GM12878 (cell line): ENCODE measurements around the gene C14orf93. TPM values are rescaled to one million over a fixed set of nuclear protein-coding genes. Genes with fewer than 3 reads are reported as not detected.

ENCODE experiments used
- ATAC-seq: fragments of 200-7000 bp; cut with Tn5 transposase; 3 replicates; pipeline ENCODE4 v1.9.1; 2020; ENCODE audit warnings: mild to moderate bottlenecking, moderate library complexity
- BruUV-seq: library from RNA; stranded (reverse); fragments of 400-500 nt; replicated peaks from 2 replicates; lab custom pipeline; 2021; lab: Mats Ljungman, UMichigan
- CTCF ChIA-PET: fragments of 300-600 bp; sonication (Branson Sonifier 250); formaldehyde crosslinking; extraction: SDS; loops from one replicate; lab custom pipeline; 2021; ENCODE audit warnings: inconsistent platforms; lab: Yijun Ruan, JAX
- POLR2A ChIA-PET: fragments of 350-600 bp; formaldehyde crosslinking; extraction: SDS; loops from one replicate; lab custom pipeline; 2021; ENCODE audit warnings: inconsistent platforms; lab: Charles Lee
- RAD21 ChIA-PET: fragments of 300-600 bp; sonication (Branson Sonifier 250); formaldehyde crosslinking; loops from one replicate; lab custom pipeline; 2023; ENCODE audit warnings: antibody characterized with exemption; ENCODE audit not compliant: unreplicated experiment; lab: Charles Lee
- SMC1A ChIA-PET: fragments of 300-600 bp; sonication (Branson Sonifier 250); formaldehyde crosslinking; loops from one replicate; lab custom pipeline; 2023; ENCODE audit not compliant: unreplicated experiment, uncharacterized antibody; lab: Charles Lee
- DNase-seq: peaks from one replicate; pipeline ENCODE4 v3.0.0-alpha.2; 2011; ENCODE audit warnings: low read depth, low spot score
- FAIRE-seq: peaks from 3 replicates; lab custom pipeline; 2011; peaks lifted over from hg19 to GRCh38; lab: Jason Lieb, UNC
- H2AFZ ChIP-seq: 2 replicates; pipeline ENCODE4 v1.6.0; 2011; ENCODE audit warnings: low read depth, low read length, control low read depth; ENCODE audit not compliant: control insufficient read depth
- H3K27ac ChIP-seq: 2 replicates; pipeline ENCODE4 v1.5.1; 2011; ENCODE audit warnings: control low read depth; ENCODE audit not compliant: control insufficient read depth, insufficient read depth
- H3K27me3 ChIP-seq, 2 experiments: replicated peaks in 1 of 2; 2 replicates each; pipeline versions ENCODE4 v1.6.0 to v1.6.1; 2011; ENCODE audit warnings: low read length in 1 of 2; ENCODE audit not compliant: control insufficient read depth in 2 of 2, insufficient read depth in 2 of 2
- H3K36me3 ChIP-seq, 2 experiments: 2 replicates each; pipeline ENCODE4 v1.5.1; 2011; ENCODE audit warnings: low read length in 1 of 2; ENCODE audit not compliant: control insufficient read depth in 2 of 2, insufficient read depth in 2 of 2
- H3K4me1 ChIP-seq: 2 replicates; pipeline ENCODE4 v1.6.1; 2011; ENCODE audit warnings: mild to moderate bottlenecking, low read length, moderate library complexity, mixed read lengths; ENCODE audit not compliant: control insufficient read depth, insufficient read depth
- H3K4me2 ChIP-seq: 2 replicates; pipeline ENCODE4 v1.6.0; 2011; ENCODE audit warnings: control low read depth; ENCODE audit not compliant: control insufficient read depth, insufficient read depth
- H3K4me3 ChIP-seq: fragments of 200-600 bp; sonication (generic); 2 replicates; pipeline ENCODE4 v1.5.1; 2016
- H3K79me2 ChIP-seq: 2 replicates; pipeline ENCODE4 v1.6.0; 2011; ENCODE audit warnings: low read length; ENCODE audit not compliant: control insufficient read depth, insufficient read depth
- H3K9ac ChIP-seq: 2 replicates; pipeline ENCODE4 v1.8.0; 2011; ENCODE audit warnings: low read length, control low read depth, mixed read lengths; ENCODE audit not compliant: control insufficient read depth, insufficient read depth
- H3K9me3 ChIP-seq: replicated peaks from 3 replicates; pipeline ENCODE4 v1.5.1; 2011; ENCODE audit warnings: mild to moderate bottlenecking, low read length; ENCODE audit not compliant: control insufficient read depth, insufficient read depth
- H4K20me1 ChIP-seq: 2 replicates; pipeline ENCODE4 v1.6.0; 2011; ENCODE audit not compliant: control insufficient read depth, insufficient read depth
- ATF7 ChIP-seq: fragments of 450-650 bp; IDR thresholded peaks from 2 replicates; pipeline ENCODE4 v1.6.1; 2016; ENCODE audit warnings: low read depth, mild to moderate bottlenecking
- BCL11A ChIP-seq: IDR thresholded peaks from 2 replicates; pipeline ENCODE4 v1.6.1; 2011; ENCODE audit warnings: low read depth, low read length
- CEBPB ChIP-seq, 2 experiments: fragments of 150-350 bp in 1 of 2; IDR thresholded peaks; 2 replicates each; pipeline ENCODE4 v1.6.1; 2012 to 2014; ENCODE audit warnings: low read depth in 2 of 2, low read length in 2 of 2, borderline replicate concordance in 1 of 2, inconsistent platforms in 1 of 2
- CHD2 ChIP-seq: IDR thresholded peaks from 2 replicates; pipeline ENCODE4 v1.6.1; 2011; ENCODE audit warnings: low read depth, low read length, improper control_type of control experiment, borderline replicate concordance
- E4F1 ChIP-seq: fragments of 450-650 bp; IDR thresholded peaks from 2 replicates; pipeline ENCODE4 v1.6.1; 2018; ENCODE audit warnings: borderline replicate concordance, mild to moderate bottlenecking; ENCODE audit not compliant: partially characterized antibody
- HCFC1 ChIP-seq: fragments of 150-350 bp; IDR thresholded peaks from 2 replicates; pipeline ENCODE4 v1.6.1; 2014; ENCODE audit warnings: low read length
- IKZF1 ChIP-seq: fragments of 450-650 bp; conservative IDR thresholded peaks from 2 replicates; pipeline ENCODE4 v1.6.1; 2017; ENCODE audit warnings: antibody characterized with exemption, mild to moderate bottlenecking
- JUNB ChIP-seq: IDR thresholded peaks from 2 replicates; pipeline ENCODE4 v1.6.1; 2016; ENCODE audit warnings: antibody characterized with exemption, mild to moderate bottlenecking
- NKRF ChIP-seq: fragments of 450-650 bp; conservative IDR thresholded peaks from 2 replicates; pipeline ENCODE4 v1.6.1; 2017; ENCODE audit warnings: mild to moderate bottlenecking, moderate library complexity
- RAD21 ChIP-seq: IDR thresholded peaks from 2 replicates; pipeline ENCODE4 v1.6.1; 2011; ENCODE audit warnings: mild to moderate bottlenecking, low read depth, low read length, moderate library complexity; ENCODE audit not compliant: insufficient read depth
- RBBP5 ChIP-seq: fragments of 200-600 bp; sonication (generic); conservative IDR thresholded peaks from 2 replicates; pipeline ENCODE4 v1.6.1; 2016
- RCOR1 ChIP-seq: conservative IDR thresholded peaks from 2 replicates; pipeline ENCODE4 v1.6.1; 2012; ENCODE audit warnings: low read depth, low read length, improper control_type of control experiment
- SMAD5 ChIP-seq: IDR thresholded peaks from 2 replicates; pipeline ENCODE4 v1.6.1; 2016; ENCODE audit warnings: antibody characterized with exemption, low read depth
- SRF ChIP-seq, 2 experiments: IDR thresholded peaks; 2 replicates each; pipeline ENCODE4 v1.6.1; 2011; ENCODE audit warnings: low read depth in 2 of 2, low read length in 2 of 2, mild to moderate bottlenecking in 1 of 2, moderate library complexity in 1 of 2
- SUZ12 ChIP-seq: fragments of 200-600 bp; sonication (generic); IDR thresholded peaks from one replicate; pipeline ENCODE4 v1.6.1; 2018; ENCODE audit warnings: antibody characterized with exemption, mild to moderate bottlenecking; ENCODE audit not compliant: unreplicated experiment
- YY1 ChIP-seq: IDR thresholded peaks from 2 replicates; pipeline ENCODE4 v1.6.1; 2011; ENCODE audit warnings: low read depth, mild to moderate bottlenecking, low read length
- ZBTB11 ChIP-seq: fragments of 450-650 bp; formaldehyde crosslinking; IDR thresholded peaks from 2 replicates; pipeline ENCODE4 v1.5.0; 2022; ENCODE audit warnings: mild to moderate bottlenecking, missing genetic modification characterization
- WGBS: methylation state at CpG from one replicate; pipeline ENCODE4 v1.1.6; 2016; ENCODE audit warnings: low lambda C conversion rate; ENCODE audit not compliant: insufficient replicate concordance, insufficient coverage; ENCODE audit errors: missing lambda C conversion rate; 5-methylcytosine and 5-hydroxymethylcytosine counted together
- in situ Hi-C: fragments of 300-500 bp; cut with MboI; formaldehyde crosslinking; loops from 9 replicates; pipeline ENCODE4 v1.14.3; 2018; ENCODE audit warnings: mixed read lengths
- intact Hi-C: fragments of 100-400 bp; cut with micrococcal nuclease; formaldehyde crosslinking; loops from one replicate; pipeline ENCODE4 v1.14.2; 2022; ENCODE audit not compliant: unreplicated experiment
- polyA plus RNA-seq, 11 experiments: library from polyadenylated mRNA; depleted of rRNA in 4 of 11; unstranded in 6 of 11; stranded (reverse) in 5 of 11; fragments of >200 nt; fragmentation: Nextera tagmentation in 4 of 11; fragmentation: Illumina TruSeq in 1 of 11; extraction: Ambion mirVana in 4 of 11; extraction: Trizol in 1 of 11; gene quantifications; 1 replicate in 1 of 11; 2 replicates in 10 of 11; pipeline versions ENCODE4 v1.2.1 to v1.2.3, GENCODE V29; 2011 to 2016; ENCODE audit warnings: inconsistent platforms in 2 of 11, missing spikeins in 2 of 11, low read depth in 1 of 11
- total RNA-seq, 4 experiments: library from RNA; depleted of rRNA in 3 of 4; stranded (reverse); fragments of >200 nt in 3 of 4; fragmentation: Illumina TruSeq in 1 of 4; extraction: Trizol in 1 of 4; gene quantifications; 2 replicates each; pipeline versions ENCODE4 v1.2.1 to v1.2.3, GENCODE V29; 2013 to 2021

Gene C14orf93
- total and polyA plus RNA-seq, 10 of the 15 experiments (the other 5 are each of a cell fraction or from before 2014, with no cell fraction given): 1.8 to 13.9 (median 10.2) TPM

GRCh38 chr14:23052671-23053070, 42.7 kb upstream of the C14orf93 start:
- Histone ChIP-seq H3K9ac (no peak overlapping the region), H3K4me1 (peaks cover 12% of the 10 kb centered on the region), H3K4me2 (no peak overlapping the region), H3K27me3 (no peaks in the 10 kb centered on the region), H3K27ac (no peak overlapping the region), H3K9me3 (no peaks in the 10 kb centered on the region), H3K79me2 (no peaks in the 10 kb centered on the region), H2AFZ (no peak overlapping the region), H3K4me3 (no peak overlapping the region), H4K20me1 (no peaks in the 10 kb centered on the region), H3K36me3 (no peaks in the 10 kb centered on the region)
- in situ Hi-C loops (loop anchor here (5.0 kb wide), 1 partner anchor 60 kb away; no protein-coding TSS in a partner anchor), intact Hi-C loops (no loop called here)
- ChIA-PET POLR2A (interaction anchor here (1.1 to 2.7 kb wide), 2 partner anchors 46 to 57 kb away, joined by 4 to 8 read pairs; no protein-coding TSS in a partner anchor), CTCF (interaction anchor here (1.2 to 18.3 kb wide), 4 partner anchors 20 to 60 kb away, joined by 3 to 853 read pairs (median 44); partner anchors contain the start of gene AJUBA), SMC1A (interaction anchor here (0.6 to 8.7 kb wide), 6 partner anchors 10 to 78 kb away, joined by 3 to 156 read pairs (median 4); no protein-coding TSS in a partner anchor), RAD21 (interaction anchor here (1.0 to 10.8 kb wide), 4 partner anchors 58 to 80 kb away, joined by 3 to 224 read pairs (median 92); partner anchors contain the start of gene AJUBA)
- ATAC-seq: no peak
- 44% methylated on average over 3 of the region's 3 CpGs for WGBS
- TF ChIP-seq RBBP5 (no peak), JUNB (no peak), CEBPB (IDR thresholded peaks at IDR 0.05; ENCODE audit: borderline replicate concordance in 1 of 2, low read depth in 2 of 2, low read length in 2 of 2) (no peak), YY1 (no peak), BCL11A (no peak), HCFC1 (no peak), ZBTB11 (CRISPR knock-in tag) (no peak), E4F1 (no peak), SRF (IDR thresholded peaks at IDR 0.05; ENCODE audit: low read depth in 2 of 2, low read length in 2 of 2) (no peak), RCOR1 (no peak), RAD21 (no peak), SUZ12 (no peak), SMAD5 (no peak), IKZF1 (no peak), ATF7 (no peak), CHD2 (no peak), NKRF (no peak)
- no peak for FAIRE-seq
- DNase-seq: no peak
- BruUV-seq: no TSS peak
